ENCODE data around the gene PPIP5K2.
"Not testable (repeated sequence)": the region's sequence is repeated elsewhere in the genome, so short reads cannot be mapped to it uniquely, and the experiment has no call there.

Gene PPIP5K2

GRCh38 chr5:103209065-103209464 is 89.0 kb downstream of the PPIP5K2 start:
- no peak for DNase-seq

- DNase-seq: no peak
Observed at GRCh38 chr5:103210952-103211351, 90.9 kb downstream of the PPIP5K2 start.

GRCh38 chr5:103211576-103212561 is 91.8 kb downstream of the PPIP5K2 start:
- no peak for DNase-seq

GRCh38 chr5:103216137-103216536 is 96.0 kb downstream of the PPIP5K2 start:
- no peak for DNase-seq

- DNase-seq: no peak
Observed at GRCh38 chr5:103216697-103217096, 96.6 kb downstream of the PPIP5K2 start.

DNA sequence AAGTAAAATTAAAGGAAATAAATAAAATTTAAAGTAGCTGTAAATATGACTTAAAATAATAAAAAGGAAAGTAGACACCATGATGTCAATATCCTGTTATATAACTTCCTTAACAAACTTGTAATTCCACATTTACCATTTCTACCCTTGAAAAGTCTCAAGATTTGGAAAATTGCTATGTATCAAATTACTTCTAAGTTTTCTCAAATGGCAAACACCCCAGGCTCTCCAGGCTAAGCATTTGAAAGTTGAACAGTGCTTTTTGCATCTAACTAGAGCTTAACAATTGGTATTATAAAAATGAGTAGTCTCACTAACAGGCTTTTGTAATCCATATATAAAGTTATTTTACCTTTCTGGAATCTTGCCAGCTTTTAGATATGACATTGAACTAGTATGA is 97.0 kb downstream of the PPIP5K2 start:
- no peak for DNase-seq

DNA sequence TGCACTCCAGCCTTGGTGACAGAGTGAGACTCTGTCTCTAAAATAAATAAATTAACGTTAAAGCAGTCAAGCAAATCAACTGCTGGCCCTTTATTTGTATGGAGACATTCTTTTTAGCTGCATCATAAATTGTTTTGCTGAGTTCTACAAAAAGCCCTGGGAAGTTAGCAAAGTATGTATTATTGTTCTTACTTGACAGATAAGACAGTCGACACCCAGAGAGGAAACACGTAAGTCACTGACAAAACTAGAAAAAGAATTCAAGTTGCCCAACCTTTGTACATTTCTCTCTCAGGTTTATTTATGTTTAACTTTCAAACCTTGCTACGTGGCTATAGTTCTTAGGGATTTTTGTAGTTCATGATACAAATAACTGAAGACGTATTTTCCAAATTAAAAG is 98.1 kb downstream of the PPIP5K2 start:
- DNase-seq: no peak

GRCh38 chr5:103219074-103219473 is 99.0 kb downstream of the PPIP5K2 start:
- DNase-seq: not testable (repeated sequence)

DNA sequence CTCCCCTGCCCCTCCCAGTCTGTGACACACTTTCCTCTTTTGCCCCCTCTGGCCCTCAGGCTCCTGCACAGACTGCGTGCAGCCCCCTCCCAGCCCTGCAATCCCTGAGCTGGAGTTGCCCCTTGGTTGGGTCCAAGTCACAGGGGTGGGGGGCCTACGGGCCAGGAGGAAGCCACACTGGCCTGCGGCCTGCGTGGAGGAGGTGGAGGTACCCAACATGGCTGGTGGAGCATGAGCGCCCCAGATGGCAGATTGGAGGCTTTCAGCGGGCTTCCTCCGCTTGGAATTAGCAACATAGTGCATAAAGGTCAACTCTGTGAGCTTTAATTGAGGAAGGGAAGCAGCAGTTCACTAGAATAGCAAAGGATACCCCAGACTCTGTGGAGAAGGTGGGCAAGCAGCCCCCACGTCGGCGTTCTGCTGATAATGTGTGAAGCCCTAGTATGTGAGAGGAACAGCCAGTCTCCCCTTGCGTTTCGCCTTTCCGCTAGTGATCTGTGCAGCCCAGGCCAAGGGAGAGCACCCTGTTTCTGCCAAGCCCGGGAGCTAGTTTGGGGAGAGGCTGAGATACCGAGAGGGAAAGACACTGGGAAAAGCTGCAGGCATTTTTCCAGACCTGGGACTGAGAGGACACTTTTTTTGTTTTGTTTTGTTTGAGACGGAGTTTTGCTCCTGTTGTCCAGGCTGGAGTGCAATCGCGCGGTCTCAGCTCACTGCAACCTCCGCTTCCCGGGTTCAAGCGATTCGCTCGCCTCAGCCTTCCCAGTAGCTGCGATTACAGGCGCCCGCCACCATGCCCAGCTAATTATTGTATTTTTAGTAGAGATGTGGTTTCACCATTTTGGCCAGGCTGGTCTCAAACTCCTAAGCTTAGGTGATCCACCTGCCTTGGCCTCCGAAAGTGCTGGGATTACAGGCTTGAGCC is 103.2 kb downstream of the PPIP5K2 start:
- DNase-seq: no peak

DNA sequence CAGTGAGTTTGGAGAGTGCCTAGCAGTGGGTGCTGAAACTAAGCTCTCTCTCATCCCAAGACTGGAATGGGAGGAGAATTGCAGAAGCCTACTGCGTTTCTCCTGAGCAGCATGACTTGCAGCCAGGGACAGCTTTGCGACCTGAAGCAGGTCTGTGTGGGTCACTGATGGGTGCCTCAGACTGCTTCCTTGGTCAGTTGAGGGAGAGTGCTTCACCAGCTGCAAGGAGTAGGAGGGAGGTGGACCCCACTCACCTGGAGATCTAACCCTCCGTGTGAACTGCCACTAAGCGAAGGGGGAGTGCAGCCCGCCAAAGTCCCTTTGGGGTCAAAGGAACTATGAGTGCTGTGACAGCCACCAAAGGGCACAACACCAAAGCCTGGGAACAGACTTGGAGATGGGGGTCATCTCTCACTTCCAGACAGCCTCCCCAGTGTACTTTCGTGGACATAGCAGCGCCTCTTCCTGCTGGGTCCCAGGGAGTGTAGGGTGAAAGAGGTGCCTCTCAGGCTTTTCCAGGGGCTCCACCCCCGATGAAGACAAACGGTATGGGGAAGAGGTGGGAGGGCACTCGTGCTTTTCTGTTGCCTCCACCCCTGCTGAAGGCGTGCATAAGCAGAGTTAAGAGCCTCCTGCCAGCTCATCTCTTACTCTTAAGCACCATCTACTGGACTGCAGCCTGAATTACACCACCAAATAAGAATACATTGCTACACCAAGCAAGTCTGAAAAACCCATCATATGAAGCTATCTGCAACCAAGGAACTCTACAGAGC is 104.2 kb downstream of the PPIP5K2 start:
- peak; percentile 40 for DNase-seq

DNA sequence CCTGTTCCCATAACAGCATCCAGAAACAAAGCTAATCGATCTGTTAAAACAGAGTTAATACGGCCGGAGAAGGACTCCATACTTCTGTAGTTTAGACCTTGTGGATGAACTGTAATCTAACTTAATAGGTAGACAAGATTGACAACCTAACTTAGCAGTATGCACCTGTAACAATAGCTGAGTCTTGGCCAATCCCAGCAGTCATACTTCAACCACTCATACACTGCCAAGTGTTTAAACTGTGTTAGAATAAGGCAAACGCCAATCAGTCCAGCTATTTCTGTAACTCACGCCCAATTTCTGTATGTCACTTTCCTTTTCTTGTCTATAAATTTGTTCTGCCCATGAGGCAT is 104.8 kb downstream of the PPIP5K2 start:
- no peak for DNase-seq

- no peak for DNase-seq
Observed at GRCh38 chr5:103228061-103228460, 108.0 kb downstream of the PPIP5K2 start.

GRCh38 chr5:103228588-103228987 is 108.5 kb downstream of the PPIP5K2 start:
- no peak for DNase-seq

DNA sequence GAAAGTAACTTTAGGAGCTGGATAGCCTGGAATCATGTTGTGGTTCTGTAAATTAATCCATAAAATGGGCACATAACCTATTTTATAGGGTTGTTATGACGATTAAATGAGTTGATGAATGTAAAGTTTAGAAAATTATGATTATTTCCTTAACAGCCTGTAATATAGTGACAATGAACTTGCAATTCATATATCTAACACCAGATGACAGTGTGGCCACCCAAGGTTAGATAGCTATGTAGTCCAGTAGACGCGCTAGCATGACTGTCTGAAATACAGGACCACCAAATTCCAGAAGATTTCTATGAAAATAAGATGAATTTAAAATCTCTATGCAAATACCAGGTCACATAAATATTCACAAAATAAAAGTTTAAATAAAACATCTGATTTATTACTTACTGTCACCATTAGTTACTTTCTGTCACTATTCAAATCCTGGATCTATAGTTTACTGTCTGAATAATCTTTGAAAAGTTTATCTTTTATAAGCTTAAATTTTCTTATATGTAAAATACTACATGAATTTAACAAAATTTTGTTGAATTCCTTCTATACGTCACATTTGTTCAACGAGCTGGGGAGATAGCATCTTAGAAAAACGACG is 112.4 kb downstream of the PPIP5K2 start:
- DNase-seq: peak; percentile 5

GRCh38 chr5:103234239-103234975 is 114.3 kb downstream of the PPIP5K2 start:
- no peak for DNase-seq

- no peak for DNase-seq
Observed at GRCh38 chr5:103235891-103236290, 115.8 kb downstream of the PPIP5K2 start.

DNA sequence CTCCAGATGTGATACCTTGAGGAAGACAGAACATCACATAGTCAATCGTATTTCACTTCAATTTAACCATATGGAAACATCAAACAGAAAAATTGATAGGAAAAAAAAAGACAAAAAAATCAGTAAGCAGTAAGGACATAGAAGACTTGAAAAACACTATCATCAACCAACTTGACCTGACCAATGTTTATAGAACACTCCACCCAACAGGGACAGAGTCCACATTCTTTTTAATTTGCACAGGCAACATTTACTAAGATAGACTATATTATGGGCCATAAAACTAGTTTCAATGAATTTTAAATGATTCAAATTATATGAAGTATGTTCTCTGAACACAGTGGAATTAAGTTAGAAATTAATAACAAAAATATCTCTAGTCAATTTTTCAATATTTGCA is 117.7 kb downstream of the PPIP5K2 start:
- no peak for DNase-seq

DNA sequence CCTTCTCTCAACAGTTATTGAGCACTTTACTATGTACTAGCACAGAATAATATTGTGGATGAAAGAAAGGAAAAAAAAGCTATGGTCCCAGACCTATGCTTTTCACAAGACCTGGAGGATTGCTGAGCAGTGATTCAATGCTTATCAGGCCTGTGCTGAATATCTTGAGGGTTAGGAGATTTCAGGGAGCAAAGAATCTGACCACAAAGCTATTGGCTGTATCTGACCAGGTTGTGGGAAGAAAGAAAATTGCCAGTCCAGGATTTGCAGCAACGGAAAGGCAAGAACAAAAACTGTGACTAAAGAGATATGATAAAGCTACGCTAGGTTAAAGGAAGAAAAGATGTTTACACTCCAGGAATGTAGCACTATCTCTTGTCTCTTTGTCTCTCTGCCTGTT is 123.6 kb downstream of the PPIP5K2 start:
- DNase-seq: no peak

GRCh38 chr5:103244398-103244797 is 124.3 kb downstream of the PPIP5K2 start:
- no peak for DNase-seq

GRCh38 chr5:103245761-103246160 is 125.7 kb downstream of the PPIP5K2 start:
- DNase-seq: no peak

GRCh38 chr5:103247118-103247517 is 127.0 kb downstream of the PPIP5K2 start:
- DNase-seq: no peak

DNA sequence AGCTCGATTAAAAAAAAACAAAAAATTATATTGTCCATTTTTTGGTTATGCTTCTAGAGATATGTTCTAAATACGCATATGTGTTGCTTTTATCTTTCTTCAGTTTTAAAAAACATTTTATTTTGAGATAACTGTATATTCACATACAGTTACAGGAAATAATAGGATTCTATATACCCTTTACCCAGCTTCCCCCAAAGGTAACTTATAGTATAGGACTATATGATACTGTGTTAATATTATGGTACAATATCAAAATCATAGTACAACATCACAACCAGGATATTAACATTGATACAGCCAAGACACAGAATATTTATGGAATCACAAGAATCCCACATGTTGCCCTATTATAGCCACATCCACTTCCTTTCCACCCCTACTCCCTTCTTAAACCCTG is 129.0 kb downstream of the PPIP5K2 start:
- DNase-seq: no peak

Measured in NCI-H446 treated with DMSO at 0.1 percent for 48 hours (cell line).